ENCODE data around the gene SYNCRIP.
"Not testable (repeated sequence)": the region's sequence is repeated elsewhere in the genome, so short reads cannot be mapped to it uniquely, and the experiment has no call there.

SYNCRIP gene

GRCh38 chr6:85582832-85583231 is 59.9 kb downstream of the SYNCRIP start:
- DNase-seq (ENCODE audit: low read depth in 1 of 2, low spot score in 1 of 2); H3K27me3 ChIP-seq (ENCODE audit: insufficient read depth, poor library complexity, severe bottlenecking); H3K27ac ChIP-seq (replicated peaks); H3K4me3 ChIP-seq (replicated peaks; ENCODE audit: insufficient read depth, low read length): not testable (repeated sequence)
- TF ChIP-seq SPI1 (IDR thresholded peaks at IDR 0.05; ENCODE audit: borderline replicate concordance, low read depth) = peak; percentile 2; the same call in 1 of the 2 replicates

- Histone ChIP-seq H3K4me3 (replicated peaks; ENCODE audit: insufficient read depth, low read length) (no peak overlapping the region), H3K27ac (replicated peaks) (no peak overlapping the region)
These were observed 61.1 kb downstream of the SYNCRIP start for GRCh38 chr6:85581572-85581971.

GRCh38 chr6:85580878-85581267 is 61.8 kb downstream of the SYNCRIP start:
- no peak overlapping the region for H3K4me3 ChIP-seq (replicated peaks; ENCODE audit: insufficient read depth, low read length)

More at GRCh38 chr6:85581572-85581971, 61.1 kb downstream of the SYNCRIP start:
- no peak for TF ChIP-seq POLR2AphosphoS5 (IDR thresholded peaks at IDR 0.05; ENCODE audit: low read depth)
- TF ChIP-seq SPI1 (IDR thresholded peaks at IDR 0.05; ENCODE audit: borderline replicate concordance, low read depth) = no peak
- no peak for TF ChIP-seq GABPA (IDR thresholded peaks at IDR 0.05; ENCODE audit: low read depth)
- no peak for TF ChIP-seq REST (IDR thresholded peaks at IDR 0.05; ENCODE audit: insufficient replicate concordance, low read depth)
- no peak for TF ChIP-seq CTCF (IDR thresholded peaks at IDR 0.05; ENCODE audit: insufficient read depth, low read length)
- DNase-seq (ENCODE audit: low read depth in 1 of 2, low spot score in 1 of 2) = no peak
- H3K27me3 ChIP-seq (ENCODE audit: insufficient read depth, poor library complexity, severe bottlenecking) = no peaks in the 10 kb centered on the region

GRCh38 chr6:85580118-85580877 is 62.4 kb downstream of the SYNCRIP start:
- no peak overlapping the region for H3K27ac ChIP-seq (replicated peaks)
- H3K4me3 ChIP-seq (replicated peaks; ENCODE audit: insufficient read depth, low read length) = no peak overlapping the region
- no peak for TF ChIP-seq GABPA (IDR thresholded peaks at IDR 0.05; ENCODE audit: low read depth)
- TF ChIP-seq CTCF (IDR thresholded peaks at IDR 0.05; ENCODE audit: insufficient read depth, low read length) = no peak
- no peak for TF ChIP-seq POLR2AphosphoS5 (IDR thresholded peaks at IDR 0.05; ENCODE audit: low read depth)
- no peak for TF ChIP-seq REST (IDR thresholded peaks at IDR 0.05; ENCODE audit: insufficient replicate concordance, low read depth)
- no peak for TF ChIP-seq SPI1 (IDR thresholded peaks at IDR 0.05; ENCODE audit: borderline replicate concordance, low read depth)
- no peak for DNase-seq (ENCODE audit: low read depth in 1 of 2, low spot score in 1 of 2)
- no peaks in the 10 kb centered on the region for H3K27me3 ChIP-seq (ENCODE audit: insufficient read depth, poor library complexity, severe bottlenecking)

More at GRCh38 chr6:85580878-85581267, 61.8 kb downstream of the SYNCRIP start:
- no peak for TF ChIP-seq POLR2AphosphoS5 (IDR thresholded peaks at IDR 0.05; ENCODE audit: low read depth)
- no peak for TF ChIP-seq GABPA (IDR thresholded peaks at IDR 0.05; ENCODE audit: low read depth)
- no peak for DNase-seq (ENCODE audit: low read depth in 1 of 2, low spot score in 1 of 2)
- Histone ChIP-seq H3K27ac (replicated peaks) (no peak overlapping the region), H3K27me3 (ENCODE audit: insufficient read depth, poor library complexity, severe bottlenecking) (no peaks in the 10 kb centered on the region)
